Suppressor macrophage treated with lipopolysaccharide for 1 hour (primary cell): ENCODE results near the gene SMNDC1.

Source experiments
- DNase-seq, 3 donors: peaks; one replicate each; pipeline ENCODE4 v3.0.0-alpha.2; 2020 to 2022

The SMNDC1 gene

DNA sequence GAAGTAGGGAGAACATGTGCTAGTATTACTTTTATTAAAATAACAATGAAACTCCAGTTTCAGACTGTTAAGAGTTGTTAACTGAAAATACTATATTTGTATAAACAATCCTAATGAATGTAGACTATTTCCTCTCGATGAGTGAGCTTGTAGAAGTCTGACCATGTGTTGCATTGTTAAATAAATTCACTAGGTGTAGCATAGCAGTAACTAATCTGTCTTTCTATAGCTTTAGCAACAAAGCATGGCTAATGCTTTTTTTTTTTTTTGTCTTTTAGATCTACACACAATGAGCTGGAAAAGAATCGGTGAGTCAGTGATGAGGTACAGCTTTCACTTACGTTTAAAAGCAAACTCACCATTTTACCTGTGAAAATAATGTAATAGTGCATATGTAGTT lies 60.2 kb downstream of the SMNDC1 start:
- no peak for DNase-seq

DNA sequence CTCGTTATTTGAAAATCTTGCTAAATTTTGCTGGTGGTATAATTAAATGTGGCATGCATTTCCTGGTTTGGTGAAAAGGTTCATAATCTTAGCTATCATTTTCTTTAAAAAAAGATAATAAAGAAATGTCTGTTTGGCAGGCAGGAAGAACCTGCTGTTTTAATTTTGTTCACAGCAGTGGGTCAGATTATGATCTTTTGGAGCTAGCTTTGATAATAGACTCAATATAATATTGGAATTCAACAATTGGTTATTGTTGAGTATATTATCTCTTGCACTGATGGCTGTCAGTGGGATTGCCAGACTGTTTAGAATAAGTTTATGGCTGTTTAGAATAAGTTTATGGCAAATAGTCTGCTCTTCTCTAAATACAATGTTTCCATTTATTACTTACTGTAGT lies 62.2 kb downstream of the SMNDC1 start:
- DNase-seq, result no peak

- DNase-seq, result no peak
Measured at GRCh38 chr10:110241841-110242240, 62.9 kb downstream of the SMNDC1 start.

GRCh38 chr10:110241407-110241806 lies 63.3 kb downstream of the SMNDC1 start:
- DNase-seq, result no peak
